ENCODE measurements around the gene CD59. TPM values are rescaled to one million over a fixed set of nuclear protein-coding genes. Genes with fewer than 3 reads are reported as not detected.

CD59 gene
- total and polyA plus RNA-seq, 2 of the 4 experiments (the other 2 are of a cell fraction) = 765 to 1,140 TPM

- no peak for TF ChIP-seq MAZ (IDR thresholded peaks at IDR 0.05; ENCODE audit: borderline replicate concordance, low read depth, low read length)
Observed at GRCh38 chr11:33692013-33692504, 44.2 kb downstream of the CD59 start (continued).

GRCh38 chr11:33691066-33691864, 45.0 kb downstream of the CD59 start:
- Histone ChIP-seq H2AK9ac (replicated peaks; ENCODE audit: low read depth, low read length, poor library complexity) (peak overlapping the region; percentile 96), H3K14ac (replicated peaks; ENCODE audit: low read depth, low read length) (peak overlapping the region; percentile 84), H3K23ac (ENCODE audit: low read depth, low read length) (peak overlapping the region; percentile 97), H3K27ac (ENCODE audit: insufficient read depth, low read length) (peak overlapping the region; percentile 80), H2BK20ac (ENCODE audit: low read depth, low read length) (peak overlapping the region; percentile 99), H2AFZ (replicated peaks; ENCODE audit: low read length, poor library complexity) (peak overlapping the region; percentile 75), H4K5ac (ENCODE audit: low read depth, low read length) (peak overlapping the region; percentile 95), H3K27me3 (ENCODE audit: control insufficient read depth, insufficient read depth, low read length) (no peaks in the 10 kb centered on the region), H3K36me3 (ENCODE audit: control insufficient read depth, insufficient read depth, low read length) (no peaks in the 10 kb centered on the region), H2BK5ac (ENCODE audit: low read depth, low read length, poor library complexity, severe bottlenecking) (peak overlapping the region; percentile 95), H4K8ac (ENCODE audit: low read depth in 2 of 2, low read length in 2 of 2) (peak overlapping the region; percentile 91 to 99), H3K4ac (ENCODE audit: low read depth, low read length) (peak overlapping the region; percentile 100), H3K4me1 (ENCODE audit: control insufficient read depth, insufficient read depth, low read length) (peaks cover 37% of the 10 kb centered on the region), H3K4me3 (ENCODE audit: insufficient read depth, low read depth, low read length) (no peak overlapping the region), H3K9me1 (ENCODE audit: insufficient read depth, low read length) (peaks cover 36% of the 10 kb centered on the region), H3K9me3 (ENCODE audit: control insufficient read depth, insufficient read depth, low read length) (no peaks in the 10 kb centered on the region), H3K9ac (ENCODE audit: low read depth, low read length) (peak overlapping the region; percentile 60), H3K56ac (ENCODE audit: extremely low read depth, insufficient read depth, low read length) (peak overlapping the region; percentile 99), H4K91ac (ENCODE audit: insufficient read depth, low read depth, low read length) (peak overlapping the region; percentile 100), H4K20me1 (ENCODE audit: insufficient read depth, low read length) (no peaks in the 10 kb centered on the region; the same call in 1 of the 2 replicates), H2BK15ac (ENCODE audit: low read depth, low read length) (peak overlapping the region; percentile 96), H3K18ac (ENCODE audit: low read depth, low read length) (peak overlapping the region; percentile 74), H3K79me1 (ENCODE audit: low read depth in 1 of 2, low read length in 2 of 2) (peaks cover 0 to 40% of the 10 kb centered on the region in 2 experiments; a peak in 3 of 4 replicates), H2BK120ac (ENCODE audit: low read depth, low read length) (peak overlapping the region; percentile 100), H3K4me2 (ENCODE audit: low read depth, low read length) (peak overlapping the region; percentile 53), H2AK5ac (ENCODE audit: low read depth, low read length) (peak overlapping the region; percentile 99)
- 40% methylated on average over 1 of the region's 6 CpGs; no CpG with 5 or more reads in 1 of the 2 experiments for WGBS, 2 experiments (ENCODE audit: extremely low coverage in 2 of 2, insufficient read length in 1 of 2)
- dilution Hi-C loops (cut with HindIII; ENCODE audit: low sequenced_read_pairs, unreplicated experiment) = no loop called here
- BruUV-seq (replicated peaks) = no TSS peak
- POLR2A ChIA-PET (ENCODE audit: unreplicated experiment) = interaction anchor here (1.9 kb wide), 1 partner anchor 10 kb away, joined by 6 read pairs; the partner anchor contains the start of gene C11orf91
- DNase-seq = no peak
- in situ Hi-C loops (cut with MboI; ENCODE audit: low sequenced_read_pairs) = loop anchor here (5.0 kb wide), 1 partner anchor 534 kb away; no protein-coding TSS in a partner anchor
- ATAC-seq (ENCODE audit: low read depth) = no peak
- TF ChIP-seq CHD1 (IDR thresholded peaks at IDR 0.05; ENCODE audit: low read depth, low read length) = 0 out of 2 replicates have a peak, but pooled peaks have one; percentile 13
- TF ChIP-seq SMC3 (IDR thresholded peaks at IDR 0.05; ENCODE audit: low read depth, low read length) = no peak
- intact Hi-C loops (cut with micrococcal nuclease) = loop anchor here (2.0 to 5.0 kb wide), 2 partner anchors 239 to 432 kb away; no protein-coding TSS in a partner anchor
- CTCF ChIA-PET = interaction anchor here (1.0 to 1.1 kb wide), 4 partner anchors 45 to 138 kb away, joined by 3 to 4 read pairs (median 4); partner anchors contain the start of gene CD59
